G401.6 (cell line): ENCODE data around the gene RCBTB1.
"Not testable (repeated sequence)": the region's sequence is repeated elsewhere in the genome, so short reads cannot be mapped to it uniquely, and the experiment has no call there.

Experiments
- FAIRE-seq: peaks from 2 replicates; lab custom pipeline; 2012; peaks lifted over from hg19 to GRCh38; lab: Jason Lieb, UNC

The RCBTB1 gene

GRCh38 chr13:49503951-49504350 lies 81.4 kb downstream of the RCBTB1 start:
- no peak for FAIRE-seq

DNA sequence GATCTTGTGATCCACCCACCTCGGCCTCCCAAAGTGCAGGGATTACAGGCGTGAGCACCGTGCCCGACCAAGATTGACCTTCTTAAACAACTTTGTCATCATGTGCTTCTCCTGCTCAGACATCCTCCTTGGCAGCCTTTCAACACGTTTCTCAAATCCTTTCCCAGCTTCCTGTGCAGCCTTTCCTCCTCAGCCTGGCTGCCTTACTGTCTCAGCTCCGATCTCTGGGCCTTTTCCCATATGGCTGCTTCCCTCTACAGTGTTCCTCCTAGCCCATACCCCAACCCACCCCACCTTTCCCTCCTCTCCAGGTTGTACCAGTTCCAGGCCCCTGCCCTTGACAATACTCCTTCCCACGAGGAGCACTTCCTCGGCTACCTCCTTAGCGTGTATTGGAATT lies 82.4 kb downstream of the RCBTB1 start:
- FAIRE-seq = no peak

DNA sequence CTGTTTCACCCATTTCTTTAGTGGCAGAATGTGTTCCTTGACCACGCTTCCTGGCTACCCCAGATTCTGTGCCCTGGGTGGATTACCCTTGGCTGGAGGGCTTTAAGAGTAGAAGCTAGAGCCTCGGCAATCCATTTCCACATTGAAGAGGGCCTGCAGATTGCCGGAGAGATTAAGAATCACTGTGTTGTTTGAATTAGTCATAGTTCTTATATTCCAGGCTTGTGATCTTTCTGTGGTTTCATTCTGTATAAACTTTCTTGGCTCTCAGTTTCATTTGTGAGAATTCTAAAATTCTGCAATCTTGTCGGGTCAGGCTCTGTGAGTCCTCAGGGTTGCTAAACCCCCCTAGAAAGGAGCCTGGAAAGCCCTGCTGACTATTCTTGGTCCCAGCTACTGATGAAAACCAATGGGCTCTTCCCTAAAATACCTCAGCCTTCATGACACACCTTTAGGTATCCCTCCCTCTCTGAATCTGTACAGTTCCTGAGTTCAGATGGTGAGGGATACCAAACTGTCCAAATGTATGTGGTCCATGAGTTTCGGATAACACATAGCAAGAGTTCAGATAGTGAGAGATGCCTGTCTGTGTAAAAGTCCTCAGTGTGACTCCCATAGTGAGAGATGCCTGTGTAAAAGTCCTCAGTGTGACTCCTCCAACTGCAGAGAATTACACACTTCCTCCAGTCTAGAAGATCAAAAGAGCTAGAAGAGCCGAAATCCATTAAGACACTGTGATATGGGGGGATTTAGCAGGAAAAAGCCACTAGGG lies 85.3 kb downstream of the RCBTB1 start:
- FAIRE-seq = no peak

DNA sequence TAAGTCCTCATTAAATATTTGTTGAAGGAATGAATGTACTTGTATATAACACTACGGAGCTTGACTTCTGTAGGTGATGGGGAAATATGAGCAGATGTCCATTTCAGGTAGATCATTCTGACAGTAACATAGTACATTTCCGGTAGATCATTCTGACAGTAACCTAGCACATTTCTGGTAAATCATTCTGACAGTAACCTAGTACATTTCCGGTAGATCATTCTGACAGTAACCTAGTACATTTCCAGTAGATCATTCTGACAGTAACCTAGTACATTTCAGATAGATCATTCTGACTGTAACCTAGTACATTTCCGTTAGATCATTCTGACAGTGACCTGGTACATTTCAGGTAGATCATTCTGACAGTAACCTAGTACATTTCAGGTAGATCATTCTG lies 87.2 kb downstream of the RCBTB1 start:
- no peak for FAIRE-seq

GRCh38 chr13:49497272-49497671 lies 88.1 kb downstream of the RCBTB1 start:
- no peak for FAIRE-seq

DNA sequence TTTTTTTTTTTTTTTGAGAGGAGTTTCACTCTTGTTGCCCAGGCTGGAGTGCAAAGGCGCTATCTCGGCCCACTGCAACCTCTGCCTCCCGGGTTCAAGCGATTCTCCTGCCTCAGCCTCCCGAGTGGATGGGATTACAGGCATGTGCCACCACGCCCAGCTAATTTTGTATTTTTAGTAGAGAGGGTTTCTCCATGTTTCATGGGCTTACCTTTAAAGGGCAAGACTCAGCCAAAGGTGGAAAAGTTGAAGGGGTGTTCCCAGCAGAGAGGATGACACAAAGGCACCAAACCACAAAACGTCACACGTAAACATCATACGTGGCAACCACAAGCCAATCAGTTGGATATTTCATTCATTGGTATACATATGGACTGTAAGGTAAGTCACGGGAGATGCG lies 88.5 kb downstream of the RCBTB1 start:
- not testable (repeated sequence) for FAIRE-seq

DNA sequence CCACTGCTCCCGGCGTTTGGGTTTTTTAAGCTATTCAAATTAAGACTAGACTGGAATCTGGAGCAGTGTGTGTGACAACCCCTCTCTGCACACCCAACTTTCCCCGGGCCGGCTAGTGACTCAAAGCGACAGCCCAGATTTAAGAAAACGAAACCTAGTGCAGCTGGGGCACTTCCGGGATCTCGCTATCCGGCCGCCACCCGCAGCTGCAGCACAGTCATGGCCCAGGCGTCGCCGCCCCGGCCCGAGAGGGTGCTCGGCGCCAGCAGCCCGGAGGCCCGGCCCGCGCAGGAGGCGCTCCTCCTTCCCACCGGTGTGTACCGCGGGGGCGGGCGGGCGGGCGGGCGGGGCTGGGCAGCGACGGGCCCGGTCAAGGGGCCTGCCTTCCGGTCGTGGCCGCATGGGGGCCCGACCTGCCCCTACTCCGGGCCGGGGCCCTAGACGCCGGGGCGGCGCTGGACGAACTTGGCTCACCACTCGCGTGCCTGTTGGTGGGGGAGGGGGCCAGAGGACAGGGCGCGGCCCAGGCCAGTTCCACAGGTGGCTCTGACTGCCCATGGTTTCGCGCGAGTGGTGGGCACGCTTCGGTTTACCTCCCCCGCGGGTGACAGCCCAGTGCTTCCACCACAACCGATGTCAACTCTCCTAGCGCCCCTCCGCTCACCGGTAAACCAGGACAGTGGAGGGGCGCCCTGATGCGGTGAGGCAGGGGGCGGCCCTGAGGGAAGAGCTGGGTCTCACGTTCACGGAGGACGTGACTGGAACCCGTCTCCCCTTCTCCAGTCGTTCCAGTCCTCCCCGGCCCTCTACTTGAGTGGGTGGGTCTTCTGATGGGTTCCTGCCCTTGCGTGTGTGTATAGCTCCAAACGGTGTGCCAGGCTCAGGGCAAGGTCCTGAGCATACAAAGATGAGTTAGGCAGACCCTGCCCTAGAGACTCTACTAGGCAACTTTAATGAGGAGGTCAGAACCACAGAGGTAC lies 89.3 kb downstream of the RCBTB1 start, which contains the start of gene PHF11:
Gene PHF11 (plus strand): TSS at position 171 of the 980 bp plus-strand sequence. CDS start 49 bp downstream, at position 220.
- FAIRE-seq = no peak

GRCh38 chr13:49494645-49495044 lies 90.7 kb downstream of the RCBTB1 start:
- FAIRE-seq = no peak

GRCh38 chr13:49488563-49488962 lies 96.8 kb downstream of the RCBTB1 start:
- no peak for FAIRE-seq
